HG03175 (cell line): ENCODE measurements around the gene TIAM2.

Source experiments
- ATAC-seq: cut with Tn5 transposase; IDR thresholded peaks from one replicate; pipeline ENCODE4 v1.9.1; 2021; ENCODE audit warnings: mild to moderate bottlenecking, moderate library complexity; ENCODE audit not compliant: unreplicated experiment

Gene TIAM2

GRCh38 chr6:155122199-155122950 lies 127.3 kb downstream of the TIAM2 start:
- ATAC-seq, result no peak

GRCh38 chr6:155123520-155123919 lies 128.4 kb downstream of the TIAM2 start:
- ATAC-seq, result no peak

GRCh38 chr6:155125906-155126305 lies 130.8 kb downstream of the TIAM2 start:
- ATAC-seq, result no peak

- no peak for ATAC-seq
These were observed 131.8 kb downstream of the TIAM2 start for GRCh38 chr6:155126727-155127439.

- ATAC-seq, result no peak
These were observed 133.9 kb downstream of the TIAM2 start for GRCh38 chr6:155128977-155129376.

- ATAC-seq, result no peak
These were observed 134.6 kb downstream of the TIAM2 start for GRCh38 chr6:155129744-155130143.

DNA sequence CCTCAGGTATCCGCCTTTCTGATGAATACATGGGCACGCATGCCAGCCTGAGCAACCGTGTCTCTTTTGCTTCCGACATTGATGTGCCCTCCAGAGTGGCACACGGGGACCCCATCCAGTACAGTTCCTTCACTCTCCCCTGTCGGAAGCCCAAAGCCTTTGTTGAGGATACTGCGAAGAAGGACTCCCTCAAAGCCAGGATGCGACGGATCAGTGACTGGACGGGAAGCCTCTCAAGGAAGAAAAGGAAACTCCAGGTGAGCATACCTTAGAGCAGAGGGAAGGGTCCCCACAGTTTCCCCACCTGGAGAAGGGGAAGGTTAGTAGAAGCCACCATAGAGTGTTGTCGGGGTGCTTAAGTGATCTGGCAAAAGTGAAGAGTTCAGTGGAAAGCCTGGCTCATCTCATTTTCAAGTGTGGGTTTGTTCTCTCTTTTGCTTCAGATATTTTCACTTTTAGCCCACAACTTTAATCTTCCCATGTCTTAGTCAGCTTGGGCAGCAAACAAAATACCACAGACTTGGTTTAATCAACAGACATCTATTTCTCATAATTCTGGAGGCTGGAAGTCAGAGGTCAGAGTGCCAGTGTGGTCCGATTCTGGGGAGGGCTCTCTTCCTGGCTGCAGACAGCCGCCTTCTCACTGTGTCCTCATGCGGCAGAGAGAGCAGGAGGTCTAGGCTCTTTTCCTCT lies 135.2 kb downstream of the TIAM2 start:
- ATAC-seq, result no peak

DNA sequence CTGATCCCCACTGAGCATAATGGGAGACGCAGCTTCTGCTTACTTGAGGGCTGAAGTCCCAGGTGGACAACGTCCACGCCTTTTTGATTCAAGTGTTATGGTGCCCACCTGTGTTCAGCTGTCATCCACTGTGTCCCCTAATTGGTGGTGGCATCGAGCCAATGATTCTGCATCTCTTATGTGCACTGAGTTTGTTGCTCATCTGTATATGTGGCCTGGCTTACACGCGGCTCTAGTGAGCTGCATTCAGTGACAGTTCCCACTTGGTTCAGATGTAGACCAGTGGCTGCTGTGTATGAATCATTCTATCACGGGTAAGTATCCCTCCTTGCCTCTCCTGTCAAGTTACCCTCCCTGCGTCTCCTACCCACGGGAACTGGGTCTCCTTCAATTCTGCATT lies 137.5 kb downstream of the TIAM2 start:
- ATAC-seq, result no peak

GRCh38 chr6:155141002-155141401 lies 145.9 kb downstream of the TIAM2 start:
- ATAC-seq, result no peak

DNA sequence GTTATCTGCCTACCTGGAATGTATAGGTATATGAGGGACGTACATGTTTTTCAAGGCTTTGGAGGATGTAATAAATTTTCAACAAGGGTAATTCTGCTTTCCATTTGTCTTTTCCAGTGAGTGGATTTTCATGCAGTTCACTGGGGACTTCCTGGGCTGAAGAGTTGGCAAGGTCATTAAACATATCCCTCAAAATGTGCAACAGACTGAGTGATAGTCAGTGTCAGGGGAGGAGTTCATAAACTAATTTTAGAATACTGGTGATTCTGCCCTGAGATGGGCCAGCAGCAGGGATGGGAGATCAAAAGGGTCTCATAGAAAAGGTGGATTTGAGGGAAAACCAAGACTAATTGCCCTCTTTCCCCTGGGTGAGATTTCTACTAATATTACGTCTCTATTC lies 146.4 kb downstream of the TIAM2 start:
- ATAC-seq, result no peak

DNA sequence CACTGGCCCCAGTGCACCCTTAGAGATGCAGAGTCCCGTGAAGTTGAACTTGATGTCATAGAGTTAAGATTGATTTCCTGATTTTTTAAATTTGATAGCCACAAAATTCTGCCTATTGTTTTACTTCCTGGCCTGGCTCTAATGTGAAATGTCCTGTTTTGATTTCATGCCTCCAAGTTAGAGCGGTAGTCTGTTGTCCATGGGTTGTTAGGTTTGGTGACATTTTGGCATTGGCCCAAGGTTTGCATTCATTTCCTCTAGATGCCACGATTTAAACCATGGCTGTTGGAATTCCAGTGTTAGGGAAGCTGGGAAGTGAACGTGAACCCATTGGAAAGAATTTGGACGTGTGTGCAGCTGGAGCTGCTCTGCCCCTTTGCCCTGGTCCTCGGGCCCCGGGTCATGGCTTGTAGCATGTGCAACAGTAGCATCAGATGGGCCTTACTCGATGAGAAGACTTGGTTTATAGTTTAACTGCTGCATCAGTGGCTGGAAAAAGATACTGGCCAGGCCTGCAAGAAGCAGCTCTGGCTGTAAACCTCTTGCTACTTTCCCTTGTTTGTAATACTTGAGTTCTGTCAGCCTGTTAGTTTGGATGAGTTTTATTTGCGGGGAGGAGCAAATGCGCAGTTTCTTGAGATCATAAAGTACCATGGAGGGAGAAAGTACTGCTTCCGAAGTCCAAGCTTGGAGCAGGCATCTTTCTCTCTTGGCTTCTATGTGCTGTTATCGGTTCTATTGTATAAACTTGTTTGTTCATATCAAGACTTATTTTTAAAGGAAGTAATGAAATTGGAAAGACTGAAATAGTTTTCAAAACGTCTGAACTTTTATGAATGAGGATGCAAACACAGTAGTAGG lies 147.3 kb downstream of the TIAM2 start:
- ATAC-seq, result no peak

GRCh38 chr6:155143029-155143577 lies 148.0 kb downstream of the TIAM2 start:
- no peak for ATAC-seq

GRCh38 chr6:155143578-155144106 lies 148.5 kb downstream of the TIAM2 start:
- ATAC-seq, result no peak

DNA sequence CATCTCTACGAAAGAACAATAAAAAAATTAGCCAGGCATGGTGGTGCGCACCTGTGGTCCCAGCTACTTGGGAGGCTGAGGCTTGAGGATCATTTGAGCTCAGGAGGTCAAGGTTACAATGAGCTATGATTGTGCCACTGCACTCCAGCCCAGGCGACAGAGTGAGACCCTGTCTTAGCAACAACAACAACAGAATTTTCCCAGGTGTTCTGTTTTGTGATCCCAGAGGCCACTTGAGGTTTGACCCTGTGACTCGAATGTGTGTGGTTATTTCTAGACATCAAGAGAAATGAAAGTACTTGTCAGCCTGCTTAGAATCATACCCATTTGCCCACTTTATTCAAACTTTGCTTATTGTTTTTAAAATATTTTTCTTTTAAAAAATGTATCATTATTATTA lies 151.1 kb downstream of the TIAM2 start:
- no peak for ATAC-seq

DNA sequence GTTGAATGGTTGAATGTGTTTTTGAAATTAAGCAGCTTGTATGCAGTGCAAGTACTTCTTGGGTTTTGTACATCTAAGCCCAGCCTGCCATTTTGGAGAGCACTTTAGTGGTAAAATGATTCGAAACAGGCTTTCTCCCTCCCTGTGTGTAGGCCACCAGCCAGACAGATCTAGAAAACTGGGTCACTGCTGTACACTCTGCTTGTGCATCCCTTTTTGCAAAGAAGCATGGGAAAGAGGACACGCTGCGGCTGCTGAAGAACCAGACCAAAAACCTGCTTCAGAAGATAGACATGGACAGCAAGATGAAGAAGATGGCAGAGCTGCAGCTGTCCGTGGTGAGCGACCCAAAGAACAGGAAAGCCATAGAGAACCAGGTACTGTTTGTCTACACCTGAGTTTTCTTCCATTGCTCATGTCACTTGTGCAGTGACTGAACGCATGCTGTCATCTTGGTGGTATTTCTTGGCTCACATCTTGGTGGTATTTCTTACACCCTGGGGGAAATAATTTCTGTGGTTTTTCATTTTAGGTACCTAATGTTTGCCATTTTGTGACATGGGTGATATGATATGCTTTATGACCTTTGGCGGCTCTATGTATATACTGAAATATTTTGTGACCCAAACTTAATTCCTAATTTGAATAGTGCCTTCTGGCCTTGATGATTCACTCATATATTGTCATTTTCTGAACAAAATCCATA lies 153.0 kb downstream of the TIAM2 start:
- ATAC-seq, result no peak

- ATAC-seq, result no peak
These were observed 156.0 kb downstream of the TIAM2 start for GRCh38 chr6:155150967-155151671.

DNA sequence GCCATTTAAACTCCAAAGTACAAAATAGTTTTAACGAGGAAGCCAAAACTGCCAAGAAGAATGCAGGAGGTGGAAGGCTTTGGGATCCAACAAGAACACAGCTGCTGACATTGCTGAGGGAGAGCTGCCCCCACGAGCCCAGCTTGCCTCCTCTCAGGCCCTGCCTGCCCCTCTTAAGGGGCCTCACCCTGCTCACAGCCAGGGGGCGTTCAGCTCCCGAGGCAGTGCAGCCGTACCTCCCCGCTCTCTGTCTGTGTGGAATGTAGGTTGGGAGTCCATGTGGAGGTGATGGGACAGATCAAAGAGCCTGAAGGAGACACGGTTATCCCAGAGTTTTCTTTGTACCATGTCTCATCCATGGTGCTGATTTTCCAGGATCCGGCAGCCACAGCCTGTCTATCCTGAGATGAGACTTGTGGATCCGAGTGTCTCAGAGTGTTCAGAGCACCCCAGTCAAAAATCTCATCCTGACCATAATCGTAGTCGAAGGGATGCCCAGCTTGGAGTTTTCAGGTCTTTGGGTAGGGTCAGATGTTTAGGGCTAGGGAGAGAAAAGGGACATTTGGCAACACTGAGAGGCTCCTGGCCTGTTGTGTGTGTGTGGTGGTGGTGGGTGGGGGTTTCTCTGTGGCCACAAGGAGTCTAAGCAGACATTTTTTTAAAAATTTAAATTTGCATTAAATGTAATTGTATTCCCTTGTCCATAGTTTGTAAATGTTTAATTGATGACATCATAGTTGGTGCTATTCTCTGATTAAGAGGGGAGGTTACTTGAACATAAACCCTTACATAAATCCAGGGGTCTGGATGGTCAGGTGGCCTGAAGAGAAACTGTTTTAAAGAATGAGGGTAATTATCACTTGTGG lies 157.3 kb downstream of the TIAM2 start:
- no peak for ATAC-seq

GRCh38 chr6:155154158-155154830 lies 159.2 kb downstream of the TIAM2 start:
- ATAC-seq, result no peak
